ENCODE data around the gene GPR173. TPM values are rescaled to one million over a fixed set of nuclear protein-coding genes. Genes with fewer than 3 reads are reported as not detected.

The GPR173 gene
- total and polyA plus RNA-seq, 2 of the 8 experiments (the other 6 are each of a cell fraction or from before 2014, with no cell fraction given) = 7.0 to 11.3 TPM

GRCh38 chrX:53048169-53049126 is at the start of gene GPR173 (continued):
- TF ChIP-seq BRCA1 (IDR thresholded peaks at IDR 0.05; ENCODE audit: low read depth, low read length) (no peak), ASH2L (IDR thresholded peaks at IDR 0.05; ENCODE audit: low read length) (no peak), JUND (IDR thresholded peaks at IDR 0.05; ENCODE audit: low read length) (peak; percentile 79), EP300 (IDR thresholded peaks at IDR 0.05; ENCODE audit: borderline replicate concordance in 1 of 2, low read depth in 2 of 2, low read length in 2 of 2) (peak in 1 of 2 experiments; percentile 89; a peak in 2 of 3 replicates), CHD1 (IDR thresholded peaks at IDR 0.05; ENCODE audit: low read depth, low read length) (peak; percentile 84), RNF2 (IDR thresholded peaks at IDR 0.05; ENCODE audit: borderline replicate concordance, low read depth, low read length, missing control alignments, poor library complexity, severe bottlenecking) (no peak)
